B cell (primary cell): ENCODE results near the gene C1QBP. TPM values are rescaled to one million over a fixed set of nuclear protein-coding genes. Genes with fewer than 3 reads are reported as not detected.

Experiments
- ATAC-seq: fragments of 200-7000 bp; cut with Tn5 transposase; one replicate; pipeline ENCODE4 v1.10.0; 2021; ENCODE audit warnings: low read depth, mild to moderate bottlenecking, moderate number of reproducible peaks, moderate library complexity
- CTCF ChIA-PET: fragments of 350-600 bp; sonication (Branson Sonifier 250); formaldehyde crosslinking; loops from one replicate; lab custom pipeline; 2021; ENCODE audit warnings: antibody characterized with exemption, inconsistent platforms; lab: Charles Lee
- POLR2A ChIA-PET: fragments of 350-600 bp; sonication (Branson Sonifier 250); formaldehyde crosslinking; loops from one replicate; lab custom pipeline; 2021; ENCODE audit warnings: antibody characterized with exemption; lab: Charles Lee
- DNase-seq: peaks from one replicate; pipeline ENCODE4 v3.0.0; 2013
- H2AFZ ChIP-seq: 2 replicates; pipeline ENCODE4 v1.6.1; 2012; ENCODE audit warnings: mild to moderate bottlenecking, low read depth, low read length; ENCODE audit not compliant: insufficient read depth, poor library complexity, severe bottlenecking
- H3K27ac ChIP-seq, 2 donors: 1 replicate in 1 of 2; 2 replicates in 1 of 2; pipeline ENCODE4 v1.5.1; 2012 to 2013; ENCODE audit warnings: low read length in 2 of 2, mild to moderate bottlenecking in 2 of 2, moderate library complexity in 1 of 2
- H3K27me3 ChIP-seq, 4 experiments: fragments of 200-600 bp in 1 of 4; sonication (generic) in 1 of 4; replicated peaks in 1 of 4; 1 replicate in 2 of 4; 2 replicates in 2 of 4; pipeline versions ENCODE4 v1.6.1 to v1.7.0; 2013 to 2016; ENCODE audit warnings: low read length in 3 of 4, mild to moderate bottlenecking in 2 of 4, mixed read lengths in 1 of 4, moderate library complexity in 1 of 4; ENCODE audit not compliant: insufficient read depth in 4 of 4, control insufficient read depth in 3 of 4; ENCODE audit errors: control extremely low read depth in 1 of 4
- H3K36me3 ChIP-seq, 2 experiments: replicated peaks in 1 of 2; 1 replicate in 1 of 2; 2 replicates in 1 of 2; pipeline versions ENCODE4 v1.6.1 to v1.7.1; 2013; ENCODE audit warnings: low read length in 1 of 2; ENCODE audit not compliant: insufficient read depth in 2 of 2, control insufficient read depth in 1 of 2; ENCODE audit errors: control extremely low read depth in 1 of 2, extremely low read depth in 1 of 2
- H3K4me1 ChIP-seq, 2 donors: fragments of 200-600 bp in 1 of 2; sonication (generic) in 1 of 2; 1 replicate in 1 of 2; 2 replicates in 1 of 2; pipeline versions ENCODE4 v1.5.1 to v1.6.1; 2013 to 2017; ENCODE audit warnings: low read length in 2 of 2; ENCODE audit not compliant: control insufficient read depth in 2 of 2, insufficient read depth in 2 of 2
- H3K4me2 ChIP-seq: replicated peaks from 2 replicates; pipeline ENCODE3; 2012; ENCODE audit warnings: mild to moderate bottlenecking, low read depth, low read length; ENCODE audit not compliant: poor library complexity, severe bottlenecking
- H3K4me3 ChIP-seq, 5 experiments: fragments of 200-600 bp in 1 of 5; sonication (generic) in 1 of 5; 1 replicate in 3 of 5; 2 replicates in 2 of 5; pipeline versions ENCODE4 v1.5.1 to v1.7.0; 2011 to 2016; ENCODE audit warnings: low read length in 4 of 5, mild to moderate bottlenecking in 4 of 5, low read depth in 2 of 5, control low read depth in 1 of 5, moderate library complexity in 1 of 5; ENCODE audit not compliant: insufficient read depth in 1 of 5; ENCODE audit errors: control extremely low read depth in 1 of 5, extremely low read depth in 1 of 5
- H3K79me2 ChIP-seq: fragments of 200-600 bp; sonication (generic); one replicate; pipeline ENCODE4 v1.6.0; 2016; ENCODE audit warnings: low read length; ENCODE audit not compliant: control insufficient read depth, insufficient read depth
- H3K9ac ChIP-seq: fragments of 200-600 bp; sonication (generic); 2 replicates; pipeline ENCODE4 v1.6.1; 2017; ENCODE audit warnings: mild to moderate bottlenecking, low read length, moderate library complexity
- H3K9me3 ChIP-seq, 3 donors: one replicate each; pipeline versions ENCODE4 v1.6.1 to v1.7.1; 2013; ENCODE audit warnings: low read length in 2 of 3; ENCODE audit not compliant: control insufficient read depth in 2 of 3, insufficient read depth in 1 of 3; ENCODE audit errors: control extremely low read depth in 1 of 3
- H4K20me1 ChIP-seq: 2 replicates; pipeline ENCODE4 v1.6.0; 2012; ENCODE audit warnings: mild to moderate bottlenecking, low read length; ENCODE audit not compliant: insufficient read depth, control insufficient read depth, poor library complexity, severe bottlenecking
- H3K27ac Mint-ChIP-seq: one replicate; pipeline ENCODE4 v1.8.0; 2021; ENCODE audit warnings: mixed read lengths
- H3K27me3 Mint-ChIP-seq: one replicate; pipeline ENCODE4 v1.8.0; 2021; ENCODE audit warnings: mixed read lengths
- H3K4me1 Mint-ChIP-seq: one replicate; pipeline ENCODE4 v1.8.0; 2021; ENCODE audit warnings: mixed read lengths
- H3K4me3 Mint-ChIP-seq: one replicate; pipeline ENCODE4 v1.8.0; 2021; ENCODE audit warnings: mixed read lengths
- H3K9me3 Mint-ChIP-seq: one replicate; pipeline ENCODE4 v1.8.0; 2022; ENCODE audit warnings: mixed read lengths; ENCODE audit not compliant: insufficient read depth
- EZH2 ChIP-seq: IDR thresholded peaks from 2 replicates; pipeline ENCODE4 v1.6.1; 2012; ENCODE audit warnings: borderline replicate concordance, low read depth, mild to moderate bottlenecking, moderate library complexity, low read length; ENCODE audit not compliant: insufficient read depth, poor library complexity, severe bottlenecking
- WGBS: methylation state at CpG from one replicate; pipeline ENCODE4 v1.1.5; 2013; ENCODE audit warnings: missing lambda C conversion rate; ENCODE audit not compliant: insufficient coverage; 5-methylcytosine and 5-hydroxymethylcytosine counted together
- intact Hi-C: fragments of 100-400 bp; cut with micrococcal nuclease; formaldehyde crosslinking; loops from one replicate; pipeline ENCODE4 v1.10.0; 2022
- polyA plus RNA-seq: library from polyadenylated mRNA; depleted of rRNA; stranded (reverse); fragments of >200 nt; gene quantifications from 2 replicates; pipeline ENCODE4 v1.2.3, GENCODE V29; 2012
- total RNA-seq, 2 donors: library from RNA; stranded (reverse); fragments of 120-200 nt in 1 of 2; gene quantifications; 1 replicate in 1 of 2; 2 replicates in 1 of 2; pipeline versions ENCODE4 v1.2.3 to v1.2.4, GENCODE V29; 2013 to 2022
- TF ChIP-seq, protein P1 (sequence below): fragments of 200-600 bp; IDR thresholded peaks from one replicate; pipeline ENCODE4 v1.8.0; 2022; ENCODE audit warnings: antibody characterized with exemption, mild to moderate bottlenecking

The C1QBP gene
- total and polyA plus RNA-seq, 2 donors (not counting 1 experiment from before 2014, with no cell fraction given) = 60.3 to 62.2 TPM

DNA sequence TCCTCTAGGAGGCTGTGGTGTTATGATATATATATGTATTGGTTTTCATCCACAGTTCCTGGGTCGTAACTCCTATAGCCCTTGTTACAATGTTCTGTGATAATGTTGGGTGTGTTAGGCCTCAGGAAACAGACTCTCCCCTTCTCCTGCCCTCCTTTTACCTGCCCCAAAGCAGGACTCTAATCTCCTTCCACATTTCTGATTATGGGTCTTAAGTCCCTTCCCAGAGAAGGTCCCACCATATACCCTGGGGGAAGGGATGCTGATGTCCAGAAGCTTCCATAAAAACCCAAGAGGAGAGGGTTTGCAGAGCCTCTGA is 450 bp upstream of the C1QBP start:
- peaks cover 31% of the 10 kb centered on the region for H3K4me1 Mint-ChIP-seq
- peak overlapping the region; percentile 66 to 81 for H3K27ac ChIP-seq
- CTCF ChIA-PET = interaction anchor here (0.6 to 2.5 kb wide), 26 partner anchors 10 to 422 kb away, joined by 3 to 35 read pairs (median 5); partner anchors contain the start of genes DHX33, NUP88, RABEP1 and RPAIN

More for the DNA sequence above, 450 bp upstream of the C1QBP start:
- no peaks in the 10 kb centered on the region for H3K9me3 ChIP-seq
- no peaks in the 10 kb centered on the region for H3K27me3 ChIP-seq
- peak overlapping the region; percentile 93 for H2AFZ ChIP-seq
- H3K4me3 Mint-ChIP-seq = peak overlapping the region; percentile 79
- no peak for ATAC-seq
- TF ChIP-seq, protein P1, sequence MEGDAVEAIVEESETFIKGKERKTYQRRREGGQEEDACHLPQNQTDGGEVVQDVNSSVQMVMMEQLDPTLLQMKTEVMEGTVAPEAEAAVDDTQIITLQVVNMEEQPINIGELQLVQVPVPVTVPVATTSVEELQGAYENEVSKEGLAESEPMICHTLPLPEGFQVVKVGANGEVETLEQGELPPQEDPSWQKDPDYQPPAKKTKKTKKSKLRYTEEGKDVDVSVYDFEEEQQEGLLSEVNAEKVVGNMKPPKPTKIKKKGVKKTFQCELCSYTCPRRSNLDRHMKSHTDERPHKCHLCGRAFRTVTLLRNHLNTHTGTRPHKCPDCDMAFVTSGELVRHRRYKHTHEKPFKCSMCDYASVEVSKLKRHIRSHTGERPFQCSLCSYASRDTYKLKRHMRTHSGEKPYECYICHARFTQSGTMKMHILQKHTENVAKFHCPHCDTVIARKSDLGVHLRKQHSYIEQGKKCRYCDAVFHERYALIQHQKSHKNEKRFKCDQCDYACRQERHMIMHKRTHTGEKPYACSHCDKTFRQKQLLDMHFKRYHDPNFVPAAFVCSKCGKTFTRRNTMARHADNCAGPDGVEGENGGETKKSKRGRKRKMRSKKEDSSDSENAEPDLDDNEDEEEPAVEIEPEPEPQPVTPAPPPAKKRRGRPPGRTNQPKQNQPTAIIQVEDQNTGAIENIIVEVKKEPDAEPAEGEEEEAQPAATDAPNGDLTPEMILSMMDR = peak; percentile 56
- TF ChIP-seq EZH2 = no peak
- H3K79me2 ChIP-seq = peaks cover 43% of the 10 kb centered on the region
- WGBS = no CpG with 5 or more reads among the region's 1 CpG
- H3K4me3 ChIP-seq = peak overlapping the region; percentile 52 to 74 (median 62)
- H3K27me3 Mint-ChIP-seq = no peaks in the 10 kb centered on the region
- POLR2A ChIA-PET = interaction anchor here (0.7 to 1.9 kb wide), 4 partner anchors 10 to 219 kb away, joined by 3 to 11 read pairs (median 4); partner anchors contain the start of genes NUP88 and RPAIN
- H3K9ac ChIP-seq = peak overlapping the region; percentile 74
- H4K20me1 ChIP-seq = peaks cover 7% of the 10 kb centered on the region
- H3K4me2 ChIP-seq = peak overlapping the region; percentile 81
- no peaks in the 10 kb centered on the region for H3K9me3 Mint-ChIP-seq
- intact Hi-C loops = loop anchor here (1.0 kb wide), 5 partner anchors 19 to 248 kb away; partner anchors contain the start of genes DERL2, MIS12, RPAIN and ZNF594
- peak overlapping the region; percentile 93 for H3K27ac Mint-ChIP-seq
- DNase-seq = no peak
- H3K36me3 ChIP-seq = peaks cover 8 to 38% of the 10 kb centered on the region in 2 experiments
- peaks cover 14 to 26% of the 10 kb centered on the region in 2 donors for H3K4me1 ChIP-seq
